ENCODE results near the gene MEF2D. TPM values are rescaled to one million over a fixed set of nuclear protein-coding genes. Genes with fewer than 3 reads are reported as not detected.

The MEF2D gene
- total RNA-seq, 1 experiment from 2014 or later, result 10.0 TPM

- no peak overlapping the region for H3K27ac ChIP-seq
- no peaks in the 10 kb centered on the region for H3K36me3 ChIP-seq
- H3K4me1 ChIP-seq, result peaks cover 67% of the 10 kb centered on the region
- DNase-seq, result no peak
- no peaks in the 10 kb centered on the region for H3K27me3 ChIP-seq
- no peak overlapping the region for H3K4me3 ChIP-seq
- H3K9me3 ChIP-seq (replicated peaks), result no peaks in the 10 kb centered on the region
Observed at GRCh38 chr1:156491151-156491949, 9.2 kb downstream of the MEF2D start.

- H3K4me3 ChIP-seq, result peak overlapping the region; percentile 20; the same call in 1 of the 2 replicates
Observed at GRCh38 chr1:156490401-156491032, 10.1 kb downstream of the MEF2D start.

GRCh38 chr1:156489935-156490293 lies 10.7 kb downstream of the MEF2D start:
- H3K27me3 ChIP-seq, result no peaks in the 10 kb centered on the region
- peaks cover 57% of the 10 kb centered on the region for H3K4me1 ChIP-seq
- no peaks in the 10 kb centered on the region for H3K9me3 ChIP-seq (replicated peaks)
- no peak for DNase-seq
- H3K4me3 ChIP-seq, result peak overlapping the region; percentile 20; the same call in 1 of the 2 replicates
- H3K36me3 ChIP-seq, result no peaks in the 10 kb centered on the region
- peak overlapping the region; percentile 19 for H3K27ac ChIP-seq

More at GRCh38 chr1:156490401-156491032, 10.1 kb downstream of the MEF2D start:
- peak overlapping the region; percentile 19 for H3K27ac ChIP-seq
- H3K27me3 ChIP-seq, result no peaks in the 10 kb centered on the region
- peaks cover 59% of the 10 kb centered on the region for H3K4me1 ChIP-seq
- peak; percentile 48 to 54 for DNase-seq
- H3K36me3 ChIP-seq, result no peaks in the 10 kb centered on the region
- H3K9me3 ChIP-seq (replicated peaks), result no peaks in the 10 kb centered on the region

- no peaks in the 10 kb centered on the region for H3K36me3 ChIP-seq
- H3K4me3 ChIP-seq, result no peak overlapping the region
- H3K4me1 ChIP-seq, result peaks cover 54% of the 10 kb centered on the region
- no peaks in the 10 kb centered on the region for H3K9me3 ChIP-seq (replicated peaks)
- peak; percentile 92 to 94 for DNase-seq
- peak overlapping the region; percentile 19 for H3K27ac ChIP-seq
- H3K27me3 ChIP-seq, result no peaks in the 10 kb centered on the region
Observed at GRCh38 chr1:156489166-156489934, 11.2 kb downstream of the MEF2D start.

- DNase-seq, result no peak
- H3K4me3 ChIP-seq, result no peak overlapping the region
- no peaks in the 10 kb centered on the region for H3K27me3 ChIP-seq
- no peaks in the 10 kb centered on the region; the same call in 1 of the 2 replicates for H3K36me3 ChIP-seq
- no peaks in the 10 kb centered on the region for H3K9me3 ChIP-seq (replicated peaks)
- peaks cover 47% of the 10 kb centered on the region for H3K4me1 ChIP-seq
- H3K27ac ChIP-seq, result no peak overlapping the region
Observed at GRCh38 chr1:156488566-156489165, 11.9 kb downstream of the MEF2D start.

GRCh38 chr1:156487862-156488261 lies 12.7 kb downstream of the MEF2D start:
- Histone ChIP-seq H3K4me1 (peaks cover 39% of the 10 kb centered on the region), H3K27me3 (no peaks in the 10 kb centered on the region), H3K27ac (no peak overlapping the region), H3K36me3 (no peaks in the 10 kb centered on the region; the same call in 1 of the 2 replicates), H3K4me3 (no peak overlapping the region), H3K9me3 (replicated peaks) (no peaks in the 10 kb centered on the region)
- DNase-seq, result no peak

- no peak overlapping the region for H3K4me3 ChIP-seq
- no peak overlapping the region for H3K27ac ChIP-seq
- no peaks in the 10 kb centered on the region for H3K27me3 ChIP-seq
- DNase-seq, result no peak
- H3K9me3 ChIP-seq (replicated peaks), result no peaks in the 10 kb centered on the region
- H3K4me1 ChIP-seq, result peaks cover 32% of the 10 kb centered on the region
- H3K36me3 ChIP-seq, result no peaks in the 10 kb centered on the region; the same call in 1 of the 2 replicates
Observed at GRCh38 chr1:156486421-156487344, 13.9 kb downstream of the MEF2D start.

DNA sequence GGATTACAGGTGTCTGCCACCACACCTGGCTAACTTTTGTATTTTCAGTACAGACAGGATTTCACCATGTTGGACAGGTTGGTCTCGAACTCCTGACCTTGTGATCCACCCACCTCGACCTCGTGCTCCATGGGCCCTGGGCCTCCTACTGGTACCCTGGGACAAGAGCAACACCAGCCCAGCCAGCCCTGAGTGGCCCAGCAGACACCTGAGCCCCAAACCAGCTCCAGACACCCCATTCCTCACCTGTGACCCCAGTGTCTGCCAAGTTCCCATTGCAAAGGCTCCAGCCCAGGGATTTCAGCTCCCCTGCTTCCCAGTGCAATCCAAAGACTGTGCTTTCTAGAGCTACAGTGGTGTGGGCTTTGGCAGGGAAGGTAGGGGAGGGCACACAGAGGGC lies 14.6 kb downstream of the MEF2D start:
- DNase-seq, result no peak
- no peaks in the 10 kb centered on the region for H3K9me3 ChIP-seq (replicated peaks)
- H3K27me3 ChIP-seq, result no peaks in the 10 kb centered on the region
- H3K4me1 ChIP-seq, result peaks cover 25% of the 10 kb centered on the region
- H3K36me3 ChIP-seq, result peaks cover 4% of the 10 kb centered on the region; the same call in 1 of the 2 replicates
- H3K27ac ChIP-seq, result no peak overlapping the region
- no peak overlapping the region for H3K4me3 ChIP-seq

GRCh38 chr1:156484480-156485058 lies 16.0 kb downstream of the MEF2D start:
- no peak for DNase-seq
- no peak overlapping the region for H3K4me3 ChIP-seq
- H3K27me3 ChIP-seq, result no peaks in the 10 kb centered on the region
- peaks cover 14% of the 10 kb centered on the region for H3K36me3 ChIP-seq
- H3K4me1 ChIP-seq, result peaks cover 12% of the 10 kb centered on the region
- no peaks in the 10 kb centered on the region for H3K9me3 ChIP-seq (replicated peaks)
- H3K27ac ChIP-seq, result no peak overlapping the region

- Histone ChIP-seq H3K4me1 (peaks cover under 1% of the 10 kb centered on the region), H3K9me3 (replicated peaks) (no peaks in the 10 kb centered on the region), H3K4me3 (no peak overlapping the region), H3K27me3 (no peaks in the 10 kb centered on the region), H3K36me3 (peaks cover 21% of the 10 kb centered on the region), H3K27ac (no peak overlapping the region)
- no peak for DNase-seq
Observed at GRCh38 chr1:156483397-156483796, 17.2 kb downstream of the MEF2D start.

GRCh38 chr1:156482276-156482675 lies 18.3 kb downstream of the MEF2D start:
- no peaks in the 10 kb centered on the region for H3K9me3 ChIP-seq (replicated peaks)
- H3K27ac ChIP-seq, result no peak overlapping the region
- H3K4me3 ChIP-seq, result no peak overlapping the region
- no peak for DNase-seq
- peaks cover 8% of the 10 kb centered on the region; the same call in 1 of the 2 replicates for H3K4me1 ChIP-seq
- H3K27me3 ChIP-seq, result no peaks in the 10 kb centered on the region
- peaks cover 21% of the 10 kb centered on the region for H3K36me3 ChIP-seq

DNA sequence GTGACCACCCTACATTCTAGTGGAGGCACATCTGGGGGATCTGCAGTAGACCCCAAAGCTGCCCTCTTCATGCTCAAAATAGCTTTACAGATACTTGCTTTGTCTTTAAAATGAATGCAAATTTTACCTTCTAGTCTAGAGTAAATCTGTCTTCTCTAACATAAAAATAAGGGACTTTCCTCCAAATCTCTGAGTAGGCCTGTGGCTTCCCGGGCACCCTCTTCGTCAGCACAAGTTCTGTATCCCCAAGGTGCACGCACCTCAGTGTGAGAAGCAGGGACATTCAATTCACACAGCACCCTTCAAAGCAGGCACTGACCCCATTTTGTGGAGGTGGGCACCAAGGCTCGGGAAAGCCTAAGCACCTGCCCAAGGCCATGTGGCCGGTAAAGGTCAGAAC lies 19.0 kb downstream of the MEF2D start:
- H3K36me3 ChIP-seq, result peaks cover 21% of the 10 kb centered on the region
- no peaks in the 10 kb centered on the region for H3K27me3 ChIP-seq

DNA sequence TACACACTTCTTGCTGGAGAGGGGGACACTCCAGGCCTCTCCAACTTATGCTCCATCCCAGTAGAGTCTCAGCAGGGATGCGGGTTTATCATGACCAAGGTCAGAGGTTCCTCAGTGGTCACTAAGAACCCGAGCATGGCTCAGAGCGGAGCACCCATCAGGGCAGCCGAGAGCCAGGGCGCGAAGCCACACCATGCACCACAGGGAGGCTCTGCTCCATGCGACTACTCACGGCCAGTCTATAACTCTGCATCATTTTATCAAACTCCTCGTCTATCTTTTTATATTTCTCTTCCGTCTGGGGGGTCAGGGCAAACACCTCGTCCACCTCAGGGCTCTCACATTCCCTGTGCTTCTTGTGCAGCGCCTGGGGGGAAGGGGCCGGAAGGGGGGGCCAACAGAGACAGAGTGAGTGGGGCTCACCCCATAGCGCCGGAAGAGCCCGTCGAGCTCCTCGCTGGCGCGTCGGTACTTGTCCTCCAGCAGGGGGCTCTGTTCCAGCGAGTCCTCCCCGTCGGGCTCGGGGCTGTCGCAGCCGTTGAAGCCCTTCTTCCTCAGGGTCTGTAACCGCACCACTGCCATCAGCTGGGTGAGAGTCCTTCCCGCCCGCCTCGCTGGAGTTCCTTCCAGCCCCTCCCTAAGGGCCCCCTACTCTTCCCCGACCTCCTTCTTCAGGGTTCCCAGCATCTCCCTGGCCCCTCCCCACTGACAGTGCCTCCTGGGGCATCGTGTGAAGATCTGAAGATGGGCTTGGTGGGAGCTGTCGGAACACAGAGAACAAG lies 20.0 kb downstream of the MEF2D start:
- H3K27me3 ChIP-seq, result no peaks in the 10 kb centered on the region
- H3K4me3 ChIP-seq, result no peak overlapping the region
- DNase-seq, result peak in 1 of 2 experiments; percentile 20
- no peaks in the 10 kb centered on the region for H3K9me3 ChIP-seq (replicated peaks)
- H3K36me3 ChIP-seq, result peaks cover 23% of the 10 kb centered on the region
- peaks cover 14% of the 10 kb centered on the region; the same call in 1 of the 2 replicates for H3K4me1 ChIP-seq
- H3K27ac ChIP-seq, result no peak overlapping the region

More for the DNA sequence above, 19.0 kb downstream of the MEF2D start:
- no peak overlapping the region for H3K27ac ChIP-seq
- H3K4me3 ChIP-seq, result no peak overlapping the region
- no peaks in the 10 kb centered on the region for H3K9me3 ChIP-seq (replicated peaks)
- no peak for DNase-seq
- peaks cover 13% of the 10 kb centered on the region; the same call in 1 of the 2 replicates for H3K4me1 ChIP-seq
